ENCODE results near the gene ITGAE.

The ITGAE gene

GRCh38 chr17:3748576-3748975, 52.4 kb downstream of the ITGAE start:
- Histone ChIP-seq H3K9me3 (ENCODE audit: control extremely low read depth in 1 of 5, control insufficient read depth in 4 of 5, insufficient read depth in 2 of 5, low read depth in 1 of 5, low read length in 4 of 5) (no peaks in the 10 kb centered on the region), H3K27ac (ENCODE audit: insufficient read depth in 1 of 2, low read depth in 1 of 2, low read length in 2 of 2, poor library complexity in 1 of 2, severe bottlenecking in 2 of 2) (no peak overlapping the region), H3K4me1 (ENCODE audit: control extremely low read depth in 1 of 4, control insufficient read depth in 4 of 4, insufficient read depth in 4 of 4, low read length in 3 of 4) (no peaks in the 10 kb centered on the region), H3K27me3 (replicated peaks in 2 of 5; ENCODE audit: control insufficient read depth in 4 of 5, insufficient read depth in 5 of 5, low read length in 4 of 5) (no peaks in the 10 kb centered on the region), H3K4me3 (ENCODE audit: control insufficient read depth in 1 of 7, extremely low read depth in 1 of 7, insufficient read depth in 4 of 7, low read depth in 2 of 7, low read length in 6 of 7) (no peak overlapping the region), H3K36me3 (ENCODE audit: control insufficient read depth in 4 of 4, insufficient read depth in 4 of 4, low read length in 3 of 4) (no peaks in the 10 kb centered on the region)
- 98% methylated on average over 5 of the region's 7 CpGs for WGBS (ENCODE audit: insufficient coverage)
- ChIA-PET CTCF (interaction anchor here (1.2 to 3.8 kb wide), 3 partner anchors 9 to 11 kb away, joined by 3 to 25 read pairs (median 6); no protein-coding TSS in a partner anchor), POLR2A (no interaction called here)
- DNase-seq: no peak

- H3K27me3 ChIP-seq (replicated peaks in 2 of 5; ENCODE audit: control insufficient read depth in 4 of 5, insufficient read depth in 5 of 5, low read length in 4 of 5): no peaks in the 10 kb centered on the region
- H3K4me1 ChIP-seq (ENCODE audit: control extremely low read depth in 1 of 4, control insufficient read depth in 4 of 4, insufficient read depth in 4 of 4, low read length in 3 of 4): no peaks in the 10 kb centered on the region
- 95% methylated on average over 8 of the region's 9 CpGs for WGBS (ENCODE audit: insufficient coverage)
- H3K4me3 ChIP-seq (ENCODE audit: control insufficient read depth in 1 of 7, extremely low read depth in 1 of 7, insufficient read depth in 4 of 7, low read depth in 2 of 7, low read length in 6 of 7): no peak overlapping the region
- no peak overlapping the region for H3K27ac ChIP-seq (ENCODE audit: insufficient read depth in 1 of 2, low read depth in 1 of 2, low read length in 2 of 2, poor library complexity in 1 of 2, severe bottlenecking in 2 of 2)
- POLR2A ChIA-PET: no interaction called here
- H3K9me3 ChIP-seq (ENCODE audit: control extremely low read depth in 1 of 5, control insufficient read depth in 4 of 5, insufficient read depth in 2 of 5, low read depth in 1 of 5, low read length in 4 of 5): no peaks in the 10 kb centered on the region
- no peak for DNase-seq
- CTCF ChIA-PET: interaction anchor here (0.8 to 1.8 kb wide), 2 partner anchors 10 to 26 kb away, joined by 3 to 6 read pairs; no protein-coding TSS in a partner anchor
- H3K36me3 ChIP-seq (ENCODE audit: control insufficient read depth in 4 of 4, insufficient read depth in 4 of 4, low read length in 3 of 4): no peaks in the 10 kb centered on the region
Observed at GRCh38 chr17:3747805-3748204, 53.2 kb downstream of the ITGAE start.

GRCh38 chr17:3745071-3745470, 55.9 kb downstream of the ITGAE start:
- H3K9me3 ChIP-seq (ENCODE audit: control extremely low read depth in 1 of 5, control insufficient read depth in 4 of 5, insufficient read depth in 2 of 5, low read depth in 1 of 5, low read length in 4 of 5): no peaks in the 10 kb centered on the region
- DNase-seq: no peak
- no peaks in the 10 kb centered on the region for H3K27me3 ChIP-seq (replicated peaks in 2 of 5; ENCODE audit: control insufficient read depth in 4 of 5, insufficient read depth in 5 of 5, low read length in 4 of 5)
- H3K4me3 ChIP-seq (ENCODE audit: control insufficient read depth in 1 of 7, extremely low read depth in 1 of 7, insufficient read depth in 4 of 7, low read depth in 2 of 7, low read length in 6 of 7): no peak overlapping the region
- WGBS (ENCODE audit: insufficient coverage): 100% methylated on average over 6 of the region's 10 CpGs
- no peaks in the 10 kb centered on the region for H3K36me3 ChIP-seq (ENCODE audit: control insufficient read depth in 4 of 4, insufficient read depth in 4 of 4, low read length in 3 of 4)
- CTCF ChIA-PET: no interaction called here
- H3K27ac ChIP-seq (ENCODE audit: insufficient read depth in 1 of 2, low read depth in 1 of 2, low read length in 2 of 2, poor library complexity in 1 of 2, severe bottlenecking in 2 of 2): no peak overlapping the region
- peaks cover 0 to 5% (median 2%) of the 10 kb centered on the region in 4 experiments for H3K4me1 ChIP-seq (ENCODE audit: control extremely low read depth in 1 of 4, control insufficient read depth in 4 of 4, insufficient read depth in 4 of 4, low read length in 3 of 4)
- POLR2A ChIA-PET: no interaction called here

DNA sequence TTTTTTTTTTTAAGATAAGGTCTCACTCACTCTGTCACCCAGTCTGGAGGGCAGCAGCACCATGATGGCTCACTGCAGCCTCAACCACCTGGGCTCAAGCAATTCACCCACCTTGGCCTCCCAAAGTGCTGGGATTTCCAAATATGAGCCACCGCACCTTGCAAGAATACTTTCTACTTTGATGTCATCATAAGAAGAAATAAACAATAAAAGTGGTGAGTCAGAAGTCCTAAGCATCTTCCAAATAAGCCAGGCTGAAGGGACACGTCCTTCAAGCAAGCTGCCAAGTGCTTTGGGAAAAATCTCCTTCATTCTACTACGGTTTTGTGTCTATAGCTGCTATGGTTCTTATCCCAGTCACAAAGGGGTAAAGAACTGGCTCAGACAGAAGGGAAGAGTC, 57.0 kb downstream of the ITGAE start:
- Histone ChIP-seq H3K27ac (ENCODE audit: insufficient read depth in 1 of 2, low read depth in 1 of 2, low read length in 2 of 2, poor library complexity in 1 of 2, severe bottlenecking in 2 of 2) (no peak overlapping the region), H3K4me1 (ENCODE audit: control extremely low read depth in 1 of 4, control insufficient read depth in 4 of 4, insufficient read depth in 4 of 4, low read length in 3 of 4) (peaks cover 0 to 8% (median 3%) of the 10 kb centered on the region in 4 experiments), H3K9me3 (ENCODE audit: control extremely low read depth in 1 of 5, control insufficient read depth in 4 of 5, insufficient read depth in 2 of 5, low read depth in 1 of 5, low read length in 4 of 5) (no peaks in the 10 kb centered on the region), H3K27me3 (replicated peaks in 2 of 5; ENCODE audit: control insufficient read depth in 4 of 5, insufficient read depth in 5 of 5, low read length in 4 of 5) (no peaks in the 10 kb centered on the region), H3K36me3 (ENCODE audit: control insufficient read depth in 4 of 4, insufficient read depth in 4 of 4, low read length in 3 of 4) (no peaks in the 10 kb centered on the region), H3K4me3 (ENCODE audit: control insufficient read depth in 1 of 7, extremely low read depth in 1 of 7, insufficient read depth in 4 of 7, low read depth in 2 of 7, low read length in 6 of 7) (no peak overlapping the region)
- DNase-seq: no peak
- 100% methylated on average over 1 of the region's 3 CpGs for WGBS (ENCODE audit: insufficient coverage)
- CTCF ChIA-PET: interaction anchor here (0.7 kb wide), 1 partner anchor 114 kb away, joined by 3 read pairs; no protein-coding TSS in a partner anchor
- POLR2A ChIA-PET: no interaction called here

GRCh38 chr17:3740611-3741073, 60.3 kb downstream of the ITGAE start:
- Histone ChIP-seq H3K9me3 (ENCODE audit: control extremely low read depth in 1 of 5, control insufficient read depth in 4 of 5, insufficient read depth in 2 of 5, low read depth in 1 of 5, low read length in 4 of 5) (no peaks in the 10 kb centered on the region), H3K4me1 (ENCODE audit: control extremely low read depth in 1 of 4, control insufficient read depth in 4 of 4, insufficient read depth in 4 of 4, low read length in 3 of 4) (peaks cover 0 to 11% (median 9%) of the 10 kb centered on the region in 4 experiments), H3K36me3 (ENCODE audit: control insufficient read depth in 4 of 4, insufficient read depth in 4 of 4, low read length in 3 of 4) (no peaks in the 10 kb centered on the region), H3K27me3 (replicated peaks in 2 of 5; ENCODE audit: control insufficient read depth in 4 of 5, insufficient read depth in 5 of 5, low read length in 4 of 5) (no peaks in the 10 kb centered on the region), H3K27ac (ENCODE audit: insufficient read depth in 1 of 2, low read depth in 1 of 2, low read length in 2 of 2, poor library complexity in 1 of 2, severe bottlenecking in 2 of 2) (no peak overlapping the region), H3K4me3 (ENCODE audit: control insufficient read depth in 1 of 7, extremely low read depth in 1 of 7, insufficient read depth in 4 of 7, low read depth in 2 of 7, low read length in 6 of 7) (peak overlapping the region in 1 of 7 experiments; percentile 11)
- peak; percentile 67 to 84 (median 81) for DNase-seq
- ChIA-PET POLR2A (no interaction called here), CTCF (interaction anchor here (0.6 to 8.0 kb wide), 9 partner anchors 10 to 345 kb away, joined by 3 to 267 read pairs (median 4); no protein-coding TSS in a partner anchor)
- 40% methylated on average over 7 of the region's 14 CpGs for WGBS (ENCODE audit: insufficient coverage)

GRCh38 chr17:3739422-3740124, 61.4 kb downstream of the ITGAE start:
- CTCF ChIA-PET: interaction anchor here (0.6 to 8.0 kb wide), 15 partner anchors 10 to 105 kb away, joined by 3 to 267 read pairs (median 10); no protein-coding TSS in a partner anchor
- no peak for DNase-seq
- Histone ChIP-seq H3K9me3 (ENCODE audit: control extremely low read depth in 1 of 5, control insufficient read depth in 4 of 5, insufficient read depth in 2 of 5, low read depth in 1 of 5, low read length in 4 of 5) (no peaks in the 10 kb centered on the region), H3K4me1 (ENCODE audit: control extremely low read depth in 1 of 4, control insufficient read depth in 4 of 4, insufficient read depth in 4 of 4, low read length in 3 of 4) (peaks cover 0 to 11% (median 9%) of the 10 kb centered on the region in 4 experiments), H3K27me3 (replicated peaks in 2 of 5; ENCODE audit: control insufficient read depth in 4 of 5, insufficient read depth in 5 of 5, low read length in 4 of 5) (no peaks in the 10 kb centered on the region), H3K27ac (ENCODE audit: insufficient read depth in 1 of 2, low read depth in 1 of 2, low read length in 2 of 2, poor library complexity in 1 of 2, severe bottlenecking in 2 of 2) (no peak overlapping the region), H3K36me3 (ENCODE audit: control insufficient read depth in 4 of 4, insufficient read depth in 4 of 4, low read length in 3 of 4) (no peaks in the 10 kb centered on the region), H3K4me3 (ENCODE audit: control insufficient read depth in 1 of 7, extremely low read depth in 1 of 7, insufficient read depth in 4 of 7, low read depth in 2 of 7, low read length in 6 of 7) (no peak overlapping the region)
- POLR2A ChIA-PET: interaction anchor here (1.0 to 1.6 kb wide), 2 partner anchors 15 to 22 kb away, joined by 3 to 4 read pairs; no protein-coding TSS in a partner anchor
- WGBS (ENCODE audit: insufficient coverage): 96% methylated on average over 14 of the region's 16 CpGs

All from common myeloid progenitor, CD34-positive (primary cell).